ENCODE results near the gene MFSD6. TPM values are rescaled to one million over a fixed set of nuclear protein-coding genes. Genes with fewer than 3 reads are reported as not detected.
"Not testable (repeated sequence)": the region's sequence is repeated elsewhere in the genome, so short reads cannot be mapped to it uniquely, and the experiment has no call there.

The MFSD6 gene
- polyA plus RNA-seq, 4 donors, result 14.2 to 18.1 (median 15.7) TPM

DNA sequence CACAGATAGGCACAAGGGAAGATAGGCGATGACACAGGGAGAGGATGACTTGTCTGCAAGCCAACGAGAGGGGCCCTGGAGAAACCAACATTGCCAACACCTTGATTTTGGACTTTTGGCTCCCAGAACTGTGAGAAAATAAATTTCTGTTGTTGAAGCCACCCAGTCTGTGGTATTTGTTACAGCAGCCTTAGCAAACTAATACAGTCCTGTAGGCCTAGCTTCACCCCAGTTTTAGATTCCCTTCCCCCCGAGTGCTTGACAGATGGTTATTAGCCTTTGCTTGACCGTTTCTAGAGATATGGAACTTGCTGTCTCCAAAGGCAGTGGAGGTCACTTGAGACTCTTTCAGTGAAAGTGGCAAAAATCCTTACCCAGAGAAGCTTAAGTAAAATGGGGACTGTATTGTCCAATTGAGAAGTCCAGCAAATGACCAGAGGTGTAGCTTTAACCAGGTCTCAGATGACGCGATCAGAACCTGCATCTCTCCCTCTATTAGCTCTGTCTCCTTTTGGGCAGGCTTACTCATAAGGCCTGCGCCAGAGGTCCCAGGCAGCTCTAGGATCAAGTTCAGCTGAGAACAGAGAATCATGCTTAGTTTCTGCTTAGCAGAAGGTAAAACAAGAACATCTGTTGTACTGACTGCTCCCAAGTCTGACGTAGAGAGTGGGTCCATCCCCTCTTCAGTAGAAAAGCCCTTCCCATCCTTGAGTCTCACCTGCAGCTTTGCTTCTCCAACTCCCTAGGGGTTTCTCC is 50.4 kb downstream of the MFSD6 start:
- DNase-seq (ENCODE audit: low read depth in 4 of 4, low spot score in 3 of 4), result no peak

DNA sequence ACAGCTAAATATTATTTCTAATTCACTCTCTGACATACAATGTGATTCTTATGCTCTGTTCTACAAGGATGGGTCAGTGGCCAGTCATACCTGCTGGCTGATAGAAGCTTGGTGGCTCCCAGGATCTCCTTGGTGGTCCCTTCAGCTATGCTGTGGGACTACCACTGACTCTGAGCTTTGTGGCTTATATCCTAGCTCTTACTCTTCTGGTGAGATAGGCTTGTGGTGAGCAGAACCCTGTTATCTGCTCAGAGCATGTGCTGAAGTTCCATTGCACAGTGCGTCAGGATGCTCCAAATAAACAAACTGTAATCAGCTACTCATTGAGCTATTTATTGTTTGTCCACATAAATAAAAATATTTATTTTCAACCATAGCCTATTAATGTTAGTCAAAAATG is 51.7 kb downstream of the MFSD6 start:
- DNase-seq (ENCODE audit: low read depth in 4 of 4, low spot score in 3 of 4), result no peak

DNA sequence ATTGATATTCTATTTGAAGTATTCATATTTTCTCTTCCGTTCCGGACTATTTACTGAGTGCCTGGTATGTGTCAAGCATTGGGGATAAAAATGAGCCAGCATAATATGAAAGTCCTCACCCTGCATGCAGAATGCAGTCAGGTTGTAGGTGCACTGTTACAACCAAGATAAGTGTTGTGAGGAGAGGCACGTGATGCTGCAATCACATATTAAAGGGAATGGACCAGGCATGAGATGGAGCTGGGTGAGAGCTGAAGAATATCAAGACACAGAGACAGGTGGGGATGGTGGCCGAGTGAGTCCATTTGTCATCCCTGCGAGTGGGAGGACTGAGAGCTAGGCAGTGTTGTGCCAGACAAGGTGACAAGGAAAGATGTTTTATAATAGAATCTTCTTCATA is 52.3 kb downstream of the MFSD6 start:
- no peak for DNase-seq (ENCODE audit: low read depth in 4 of 4, low spot score in 3 of 4)

DNA sequence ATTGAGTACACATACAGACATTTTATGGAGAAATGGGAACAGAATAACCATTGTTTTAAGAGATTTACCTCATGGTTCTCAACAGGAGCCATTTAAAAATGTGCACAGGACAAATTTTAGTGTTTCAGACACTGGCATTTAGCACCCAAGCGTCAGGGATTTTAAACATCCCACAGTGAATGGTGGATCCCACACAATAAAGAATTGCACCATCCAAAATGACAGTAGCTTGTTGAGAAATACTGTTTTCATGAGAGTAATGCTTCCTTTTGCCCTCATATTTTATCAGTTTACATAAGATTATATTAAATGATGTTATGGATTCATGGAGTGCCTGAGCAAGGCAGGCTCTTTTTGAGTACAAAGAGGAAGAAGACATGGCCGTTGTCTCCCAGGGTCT is 54.0 kb downstream of the MFSD6 start:
- no peak for DNase-seq (ENCODE audit: low read depth in 4 of 4, low spot score in 3 of 4)

DNA sequence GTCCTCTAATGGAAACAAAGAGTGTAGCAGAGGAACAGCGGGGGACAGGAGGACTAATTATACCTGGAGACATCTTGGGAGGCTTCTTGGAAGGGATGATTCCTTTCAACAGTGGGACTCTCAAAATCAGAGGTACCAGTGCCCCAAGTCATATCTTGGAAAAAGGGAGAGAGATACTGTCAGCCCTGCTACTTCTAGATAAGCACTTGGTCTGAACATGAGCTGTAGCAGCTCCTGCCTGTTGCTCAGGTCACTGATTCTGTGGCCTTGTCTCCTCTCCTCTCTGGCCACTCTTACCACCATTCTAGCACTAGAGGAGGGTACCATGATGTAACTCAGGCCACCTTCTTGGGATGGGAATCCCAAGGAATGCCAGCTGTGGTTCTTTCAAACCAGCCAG is 54.5 kb downstream of the MFSD6 start:
- DNase-seq (ENCODE audit: low read depth in 4 of 4, low spot score in 3 of 4), result no peak

DNA sequence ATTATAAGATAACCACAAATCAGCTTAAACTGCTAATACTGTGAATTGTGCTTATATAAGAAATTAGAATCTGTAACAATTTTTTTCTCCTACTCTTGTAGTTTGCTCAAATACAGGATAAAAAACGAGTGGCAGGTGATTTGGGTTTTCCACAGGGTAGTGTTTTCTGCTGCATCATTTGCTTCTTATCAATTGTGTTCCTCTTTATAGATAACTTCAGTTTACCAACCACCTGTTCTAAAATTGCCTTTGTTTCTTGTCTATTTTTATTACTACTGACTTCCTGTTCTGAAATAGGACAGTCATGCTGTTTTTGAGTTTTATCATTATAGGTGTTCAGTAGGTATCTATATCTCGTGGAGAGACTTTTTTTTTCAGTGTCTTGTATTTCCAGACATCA is 56.9 kb downstream of the MFSD6 start:
- no peak for DNase-seq (ENCODE audit: low read depth in 4 of 4, low spot score in 3 of 4)

DNA sequence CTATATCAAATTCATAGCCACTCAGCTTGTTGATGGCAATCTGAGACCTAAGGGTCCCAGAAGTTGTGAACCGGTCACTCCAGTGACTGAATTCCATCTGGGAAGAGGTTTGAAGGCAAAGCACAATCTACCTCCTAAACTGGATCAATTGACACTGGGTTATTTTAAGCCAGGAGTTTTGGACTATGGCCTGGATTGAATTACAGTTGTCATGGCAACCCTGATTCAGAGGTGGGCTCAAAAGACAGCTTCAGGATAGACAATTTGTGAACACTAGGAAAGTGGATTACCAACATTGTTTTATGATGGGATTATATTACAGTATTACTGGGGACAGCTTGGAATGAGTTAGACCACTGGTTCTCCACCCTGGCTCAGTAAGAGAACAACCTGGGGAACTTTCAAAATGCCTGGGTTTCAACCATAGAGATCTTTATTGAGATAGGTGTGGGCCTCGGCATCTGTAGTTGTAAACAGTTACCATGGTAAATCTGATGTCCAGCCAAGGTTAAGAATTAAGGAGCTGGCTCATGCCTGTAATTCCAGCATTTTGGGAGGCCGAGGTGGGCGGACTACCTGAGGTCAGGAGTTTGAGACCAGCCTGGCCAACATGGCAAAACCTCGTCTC is 58.8 kb downstream of the MFSD6 start:
- no peak for DNase-seq (ENCODE audit: low read depth in 4 of 4, low spot score in 3 of 4)

DNA sequence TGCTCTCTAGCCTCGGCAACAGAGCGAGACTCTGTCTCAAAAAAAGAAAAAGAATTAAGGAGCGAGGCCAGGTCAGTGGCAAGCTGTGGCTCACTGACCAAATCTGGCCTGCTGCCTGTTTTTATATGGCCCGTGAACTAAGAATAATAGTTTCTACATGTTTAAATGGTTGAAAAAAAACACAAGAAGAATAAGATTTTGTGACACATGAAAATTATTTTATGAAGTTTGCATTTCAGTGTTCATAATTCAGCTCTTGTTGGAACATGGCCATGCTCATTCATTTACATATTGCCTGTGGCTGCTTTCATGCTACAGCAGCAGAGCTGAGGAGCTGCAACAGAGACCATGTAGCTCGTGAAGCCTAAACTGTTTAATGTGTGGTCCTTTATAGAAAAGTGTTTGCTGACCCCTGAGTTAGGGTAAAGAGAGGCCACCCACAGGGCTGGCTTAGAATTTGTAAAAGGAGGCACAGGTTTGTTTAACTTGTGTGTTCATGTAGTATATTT is 59.5 kb downstream of the MFSD6 start:
- peak in 2 of 4 donors; percentile 48 for DNase-seq (ENCODE audit: low read depth in 4 of 4, low spot score in 3 of 4)

DNA sequence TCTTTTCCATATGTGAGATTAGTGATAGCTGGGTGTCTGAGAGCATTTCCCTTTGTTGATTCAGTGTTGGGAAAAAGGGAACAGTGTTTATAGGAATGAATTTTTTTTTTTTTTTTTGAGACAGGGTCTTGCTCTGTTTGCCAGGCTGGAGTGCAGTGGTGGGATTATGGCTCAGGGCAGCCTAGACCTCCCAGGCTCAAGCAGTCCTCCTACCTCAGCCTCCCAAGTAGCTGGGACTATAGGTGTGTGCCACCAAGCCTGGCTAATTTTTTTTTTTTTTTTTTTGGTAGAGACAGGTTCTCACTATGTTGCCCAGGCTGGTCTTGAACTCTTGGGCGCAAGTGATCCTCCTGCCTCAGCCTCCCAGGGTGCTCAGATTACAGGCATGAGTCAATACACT is 60.2 kb downstream of the MFSD6 start:
- DNase-seq (ENCODE audit: low read depth in 4 of 4, low spot score in 3 of 4), result not testable (repeated sequence)

DNA sequence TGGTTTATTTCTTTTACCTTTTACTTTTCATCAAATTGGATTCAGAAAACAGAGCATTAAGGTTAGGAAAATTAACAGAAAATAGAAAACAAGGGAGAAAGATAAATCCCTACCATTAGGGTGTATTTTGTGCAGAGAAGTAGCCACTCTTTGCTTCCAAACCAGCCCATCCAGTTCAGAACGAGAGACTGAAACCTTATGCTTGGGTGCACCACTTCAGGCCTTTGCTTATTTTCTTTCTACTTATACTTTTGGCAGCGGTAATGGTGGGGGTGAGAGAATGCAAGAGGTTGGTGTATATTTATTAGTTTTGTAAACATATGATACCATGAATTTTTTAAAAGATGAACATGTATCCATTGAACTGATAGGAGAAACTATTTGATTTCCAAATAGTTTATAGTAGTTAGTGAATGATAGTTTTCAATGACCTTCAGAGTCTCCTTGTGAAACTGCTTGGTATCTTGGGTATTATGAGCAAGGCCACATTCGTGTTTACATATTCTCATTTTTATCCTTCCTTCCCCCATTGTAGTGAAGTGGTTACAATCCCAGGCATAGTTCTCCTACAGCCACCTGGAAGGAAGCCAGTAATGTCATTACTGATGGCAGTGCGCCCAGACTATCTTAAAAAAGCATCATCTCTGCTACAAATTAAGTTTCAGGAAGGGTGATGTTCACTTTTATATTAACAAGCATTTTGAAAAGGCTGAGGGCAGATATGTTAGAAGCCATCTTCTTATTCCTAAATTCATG is 60.8 kb downstream of the MFSD6 start:
- DNase-seq (ENCODE audit: low read depth in 4 of 4, low spot score in 3 of 4), result peak in 3 of 4 donors; percentile 49 to 63 (median 62)

DNA sequence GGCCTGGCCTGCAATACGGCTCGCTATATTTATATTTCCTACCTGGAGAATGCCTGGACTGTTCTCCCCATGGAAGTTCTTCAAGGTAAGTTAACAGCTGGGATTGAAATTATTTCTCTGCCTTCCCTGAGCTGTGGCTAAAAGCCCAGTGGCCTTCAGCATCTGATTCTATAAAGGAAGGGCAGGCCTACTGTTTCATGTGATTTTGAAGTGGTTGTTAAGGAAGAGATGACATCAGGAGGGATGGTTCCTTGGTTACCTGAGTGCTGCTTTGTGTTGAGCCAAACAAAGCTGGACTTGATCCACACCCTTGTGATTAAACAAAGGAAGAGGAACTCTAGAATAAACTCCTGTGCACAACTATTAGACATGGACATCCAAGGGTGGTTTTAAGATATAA is 61.6 kb downstream of the MFSD6 start:
- no peak for DNase-seq (ENCODE audit: low read depth in 4 of 4, low spot score in 3 of 4)

DNA sequence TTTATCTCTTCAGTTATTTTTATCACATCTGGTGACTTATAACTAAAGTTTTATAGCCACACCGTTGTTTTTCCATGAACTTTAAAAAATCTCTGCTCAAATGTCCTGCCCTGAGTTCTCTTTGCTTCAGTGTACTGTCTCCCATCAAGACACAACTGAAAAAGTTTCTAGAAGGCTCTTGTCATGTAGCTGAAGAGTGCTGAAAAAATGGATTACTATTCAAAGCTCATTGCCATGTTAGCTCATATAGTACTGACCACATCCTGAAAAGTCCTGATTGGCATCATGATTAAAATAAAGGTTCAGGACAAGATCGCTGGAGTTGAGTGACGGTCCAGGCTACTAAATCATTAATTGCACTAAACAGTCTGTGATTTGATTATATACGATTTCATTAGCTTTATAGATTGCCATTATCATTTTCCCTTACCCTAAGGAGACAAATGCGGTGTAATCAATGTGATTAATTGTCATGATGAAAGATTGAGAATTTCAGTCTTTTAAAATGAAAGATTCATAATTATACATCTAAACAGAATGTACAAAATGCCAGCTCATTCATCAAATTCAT is 62.2 kb downstream of the MFSD6 start:
- no peak for DNase-seq (ENCODE audit: low read depth in 4 of 4, low spot score in 3 of 4)

DNA sequence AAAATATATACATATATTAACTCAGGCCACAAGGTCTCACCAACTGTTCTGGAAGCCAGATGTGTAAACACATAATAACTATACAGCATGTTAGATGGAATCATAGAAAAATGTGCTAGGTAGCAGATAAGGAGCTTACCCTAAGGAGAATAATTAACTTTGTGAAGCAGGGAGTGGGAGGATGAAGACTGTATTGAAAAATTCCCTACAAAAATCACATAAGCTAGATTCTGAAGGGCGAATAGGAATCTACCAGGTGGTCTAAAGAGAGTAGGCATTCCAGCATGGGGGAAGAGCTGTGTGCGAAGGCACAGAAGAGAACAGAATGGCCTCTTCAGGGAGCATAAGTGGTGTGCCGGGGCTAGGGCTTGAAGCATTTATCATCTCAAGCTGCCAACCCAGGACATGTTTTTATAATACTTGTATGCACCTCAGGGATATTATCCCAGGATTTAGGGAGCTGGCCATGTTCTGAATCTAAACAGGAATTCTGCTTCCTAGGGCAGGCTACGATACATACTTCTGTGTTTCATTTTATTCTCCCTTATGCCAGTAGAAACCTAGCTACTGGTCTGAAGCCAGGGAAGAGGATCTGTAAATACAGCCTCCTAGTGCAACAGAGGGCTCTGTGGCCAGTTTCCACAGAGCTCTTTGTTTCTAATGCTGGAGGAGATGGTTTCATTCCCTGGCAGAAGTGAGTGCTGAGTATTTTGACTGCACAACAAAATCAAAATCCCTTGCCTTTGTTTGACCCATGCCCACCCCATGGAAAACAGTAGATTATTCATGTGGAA is 69.7 kb downstream of the MFSD6 start:
- DNase-seq (ENCODE audit: low read depth in 4 of 4, low spot score in 3 of 4), result no peak

DNA sequence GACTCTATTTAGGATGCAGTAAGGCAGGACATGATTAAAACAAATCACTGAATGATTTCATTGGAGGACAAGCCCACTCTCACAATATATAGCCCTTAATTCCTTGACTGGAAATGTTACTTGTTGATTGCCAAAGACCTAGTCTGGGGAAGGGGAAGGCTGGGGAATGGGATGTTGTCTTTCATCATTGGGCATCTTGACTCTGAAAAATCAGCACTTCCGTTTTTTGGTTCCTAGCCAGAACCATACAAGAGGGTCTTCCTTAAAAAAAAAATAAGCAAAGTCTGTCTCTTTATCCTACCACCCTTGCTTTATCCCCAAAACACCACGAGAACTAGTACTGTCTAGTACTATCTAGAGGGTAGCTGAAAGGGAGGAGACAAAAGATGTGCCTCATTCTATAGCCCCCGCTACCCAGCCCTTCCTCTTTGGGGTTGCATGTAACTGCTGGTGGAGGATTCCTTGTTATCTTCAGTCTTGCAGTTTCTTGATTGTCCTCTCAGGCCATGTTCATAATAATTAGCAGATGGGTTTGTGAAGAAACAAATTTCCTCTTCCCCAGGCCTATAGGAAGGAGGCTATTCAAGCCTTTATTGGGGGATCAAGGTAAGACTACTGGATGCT is 70.5 kb downstream of the MFSD6 start:
- DNase-seq (ENCODE audit: low read depth in 4 of 4, low spot score in 3 of 4), result no peak

DNA sequence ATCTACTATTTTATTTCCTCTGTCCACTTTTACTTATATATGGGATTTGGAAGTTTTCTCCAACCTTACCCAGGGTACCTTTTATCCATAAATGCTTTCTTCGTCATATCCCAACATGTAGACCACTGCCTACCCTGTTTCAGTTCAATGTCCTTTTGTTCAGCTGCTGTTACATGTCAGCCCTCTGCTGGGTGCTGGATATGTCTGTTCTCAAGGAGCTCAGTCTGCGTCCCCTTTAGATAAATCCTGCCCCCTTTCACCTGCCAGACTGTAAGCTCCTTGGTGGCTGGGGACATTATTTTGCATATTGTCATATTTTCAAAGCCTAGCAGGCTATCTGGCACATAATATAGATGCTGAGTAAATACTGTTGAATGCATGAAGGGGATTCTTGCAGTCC is 73.2 kb downstream of the MFSD6 start:
- DNase-seq (ENCODE audit: low read depth in 4 of 4, low spot score in 3 of 4), result no peak

DNA sequence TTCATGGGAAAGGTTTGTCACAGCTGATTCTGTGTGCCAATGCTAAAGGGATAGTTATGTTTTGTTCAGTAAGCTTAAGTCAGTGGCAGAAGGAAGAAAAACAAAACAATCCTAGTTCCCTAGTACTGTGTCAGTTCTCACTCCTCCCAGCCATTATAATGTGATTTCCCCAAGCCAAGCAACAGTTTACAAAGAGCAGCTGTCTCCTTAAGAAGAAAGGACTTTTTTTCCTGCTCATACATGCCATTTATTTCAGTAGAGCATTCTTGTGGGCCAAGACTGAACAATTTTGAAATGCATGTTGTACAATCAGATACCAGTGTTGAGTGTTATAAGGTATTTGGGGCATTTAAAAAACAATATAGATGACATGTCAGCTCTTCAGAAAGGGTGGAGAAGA is 74.3 kb downstream of the MFSD6 start:
- DNase-seq (ENCODE audit: low read depth in 4 of 4, low spot score in 3 of 4), result no peak

DNA sequence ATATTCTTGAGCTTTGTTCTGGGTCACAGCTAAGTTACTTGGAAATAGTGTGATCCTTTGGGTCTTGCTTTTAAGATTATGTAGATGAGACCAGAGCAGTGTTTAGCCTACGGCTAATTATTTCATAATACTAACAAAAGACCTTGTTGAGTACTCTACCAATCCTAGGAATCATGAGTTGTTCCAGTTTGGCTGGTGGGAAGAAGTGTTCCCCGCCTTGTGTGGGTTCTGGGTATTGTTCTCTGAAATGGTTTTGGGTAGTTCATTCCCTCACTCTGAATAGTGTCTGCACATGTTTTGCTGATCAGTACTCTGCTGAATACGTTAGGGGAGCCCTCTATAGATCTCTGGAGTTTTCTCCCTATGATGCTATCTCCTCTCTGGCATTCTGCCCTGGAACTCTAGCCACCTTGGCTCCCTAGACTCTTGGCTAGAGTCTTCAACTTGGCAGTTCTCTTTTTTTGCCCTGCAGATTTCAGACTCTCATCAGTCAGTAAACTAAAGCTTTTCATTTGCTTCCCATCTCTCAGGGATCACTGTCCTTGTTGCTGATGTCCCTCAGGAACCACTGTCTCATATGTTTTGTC is 78.0 kb downstream of the MFSD6 start:
- no peak for DNase-seq (ENCODE audit: low read depth in 4 of 4, low spot score in 3 of 4)

DNA sequence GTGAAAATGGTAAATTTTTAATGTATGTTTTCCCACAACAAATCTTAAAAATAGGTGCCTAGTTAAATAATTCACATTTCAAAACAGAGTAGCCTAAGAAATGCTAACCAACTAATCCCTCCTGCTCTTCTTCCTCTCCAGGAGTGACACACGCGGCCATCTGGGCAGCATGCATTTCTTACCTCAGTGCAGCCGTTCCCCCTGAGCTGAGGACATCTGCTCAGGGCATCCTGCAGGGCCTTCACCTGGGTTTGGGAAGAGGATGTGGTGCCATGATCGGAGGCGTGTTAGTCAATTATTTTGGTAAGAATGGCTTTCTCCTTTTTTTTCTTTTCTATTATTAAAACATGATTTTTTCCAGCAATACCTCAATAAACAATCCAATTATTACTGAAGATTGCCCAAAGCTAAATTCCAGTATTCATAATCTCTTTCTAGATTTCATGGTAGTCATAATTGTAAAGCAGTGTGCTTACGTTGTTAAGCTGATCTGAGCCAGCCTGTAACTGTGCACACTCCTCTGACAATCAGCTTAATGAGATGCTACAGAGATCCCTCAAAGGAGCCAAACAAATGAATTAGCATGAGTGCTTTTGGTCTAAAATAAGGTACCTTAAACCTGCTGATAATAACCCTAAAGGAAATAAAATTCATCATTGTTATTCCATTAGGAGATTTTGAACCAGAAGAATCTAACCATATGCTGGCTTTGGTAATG is 80.5 kb downstream of the MFSD6 start:
- DNase-seq (ENCODE audit: low read depth in 4 of 4, low spot score in 3 of 4), result no peak

DNA sequence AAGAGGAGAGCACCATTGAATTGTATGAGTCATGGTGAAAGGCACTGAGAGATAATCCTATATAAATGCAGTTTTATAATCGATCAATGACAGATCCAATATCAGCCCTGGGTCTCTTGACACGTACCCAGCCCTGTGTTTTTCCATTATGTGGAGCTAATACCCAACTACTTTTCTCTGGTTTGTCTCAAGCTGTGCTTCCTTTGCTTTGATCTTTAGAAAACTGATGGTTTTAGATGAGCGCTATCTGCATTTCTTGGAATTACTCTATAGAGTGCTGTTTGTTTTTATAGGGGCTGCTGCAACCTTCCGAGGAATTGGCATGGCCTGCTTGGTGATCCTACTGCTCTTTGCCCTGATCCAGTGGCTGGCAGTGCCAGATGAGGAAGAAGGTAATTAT is 81.3 kb downstream of the MFSD6 start:
- no peak for DNase-seq (ENCODE audit: low read depth in 4 of 4, low spot score in 3 of 4)

All from right renal pelvis (tissue), 4 donors.